Activated effector memory CD4-positive, alpha-beta T cell treated with Interleukin-2 at 50 U/mL for 16 hours (primary cell): ENCODE results near the gene GLTP.
"Not testable (repeated sequence)": the region's sequence is repeated elsewhere in the genome, so short reads cannot be mapped to it uniquely, and the experiment has no call there.

Experiments
- DNase-seq: peaks from one replicate; pipeline ENCODE4 v3.0.0-alpha.2; 2020

Gene GLTP

GRCh38 chr12:109900752-109901580 lies 20.6 kb upstream of the GLTP start:
- DNase-seq = no peak

DNA sequence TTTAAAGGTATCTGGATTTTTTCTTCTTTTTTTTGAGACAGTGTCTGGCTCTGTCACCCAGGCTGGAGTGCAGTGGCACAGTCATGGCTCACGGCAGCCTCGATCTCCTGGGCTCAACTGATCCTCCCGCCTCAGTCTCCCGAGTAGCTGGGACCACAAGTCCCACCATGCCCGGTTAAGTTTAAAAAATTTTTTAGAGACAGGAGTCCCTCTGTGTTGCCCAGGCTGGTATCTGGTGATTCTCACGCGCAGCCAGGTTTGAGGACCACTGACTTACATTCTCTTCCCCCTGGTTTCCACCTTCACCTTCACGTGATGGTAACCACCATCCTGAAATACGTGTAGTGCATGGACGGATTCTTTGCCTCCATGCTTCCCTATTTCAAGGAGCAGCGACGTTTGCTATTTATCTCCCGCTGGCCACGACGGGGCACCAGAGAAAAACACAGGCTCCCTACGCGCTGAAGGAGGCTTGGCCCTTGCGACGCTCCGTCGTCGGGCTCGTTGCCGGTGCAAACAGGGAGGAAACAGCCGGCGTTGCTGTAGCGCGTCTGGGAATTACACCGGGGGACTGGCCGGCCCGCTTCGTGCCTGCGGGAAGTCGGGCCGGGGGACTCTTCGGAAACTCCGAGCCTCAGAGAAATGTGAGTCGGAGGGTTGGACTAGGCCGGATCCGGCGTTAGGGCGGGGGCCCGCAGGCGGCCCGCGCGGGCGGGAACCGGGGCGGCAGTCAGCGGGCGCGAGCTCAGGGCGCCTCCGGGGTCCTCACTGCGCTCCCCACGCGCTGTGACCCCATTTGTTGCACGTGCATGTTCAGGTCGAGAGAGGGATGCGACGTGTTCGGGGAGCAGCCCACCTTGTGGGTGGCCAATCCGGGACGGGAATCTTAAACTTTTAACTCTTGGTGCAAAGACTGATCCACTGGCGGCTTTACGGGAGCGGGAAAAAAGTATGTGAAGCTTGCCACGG lies 19.7 kb upstream of the GLTP start, which contains the start of gene TCHP:
Gene TCHP, plus strand, starts transcription at position 492 of the 969 bp plus-strand sequence. CDS start 2,753 bp downstream, outside the sequence.
- peak; percentile 64 for DNase-seq

DNA sequence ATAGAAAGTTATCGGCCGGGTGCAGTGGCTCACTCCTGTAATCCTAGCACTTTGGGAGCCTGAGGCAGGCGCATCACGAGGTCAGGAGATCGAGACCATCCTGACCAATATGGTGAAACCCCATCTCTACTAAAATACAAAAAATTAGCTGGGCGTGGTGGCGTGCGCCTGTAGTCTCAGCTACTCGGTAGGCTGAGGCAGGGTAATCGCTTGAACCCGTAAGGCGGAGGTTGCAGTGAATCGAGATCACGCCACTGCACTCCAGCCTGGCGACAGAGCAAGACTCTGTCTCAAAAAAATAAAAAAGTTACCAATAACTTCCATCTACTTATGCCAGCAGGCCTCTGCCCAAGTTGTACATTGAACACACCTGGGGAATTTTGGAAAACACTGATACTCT lies 19.0 kb upstream of the GLTP start:
- DNase-seq = not testable (repeated sequence)

GRCh38 chr12:109897029-109897428 lies 16.7 kb upstream of the GLTP start:
- no peak for DNase-seq

DNA sequence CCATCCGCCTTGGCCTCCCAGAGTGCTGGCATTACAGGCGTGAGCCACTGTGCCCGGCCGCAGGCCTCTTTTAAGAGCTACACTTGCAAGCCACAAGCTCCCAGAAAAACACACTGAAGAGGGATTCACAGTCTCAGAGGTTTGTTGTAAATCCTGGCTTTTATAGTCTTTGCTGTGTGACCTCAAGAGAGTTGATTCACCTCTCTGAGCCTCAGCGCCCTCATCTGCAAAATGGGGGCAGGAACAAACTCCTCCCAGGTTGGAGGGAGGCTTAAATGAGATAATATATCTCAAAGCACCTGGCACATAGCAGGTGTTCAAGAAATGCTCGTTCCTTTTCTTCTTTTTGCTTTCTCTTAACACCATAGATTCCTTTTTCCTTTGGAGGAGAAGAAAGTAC lies 15.8 kb upstream of the GLTP start:
- DNase-seq = no peak

DNA sequence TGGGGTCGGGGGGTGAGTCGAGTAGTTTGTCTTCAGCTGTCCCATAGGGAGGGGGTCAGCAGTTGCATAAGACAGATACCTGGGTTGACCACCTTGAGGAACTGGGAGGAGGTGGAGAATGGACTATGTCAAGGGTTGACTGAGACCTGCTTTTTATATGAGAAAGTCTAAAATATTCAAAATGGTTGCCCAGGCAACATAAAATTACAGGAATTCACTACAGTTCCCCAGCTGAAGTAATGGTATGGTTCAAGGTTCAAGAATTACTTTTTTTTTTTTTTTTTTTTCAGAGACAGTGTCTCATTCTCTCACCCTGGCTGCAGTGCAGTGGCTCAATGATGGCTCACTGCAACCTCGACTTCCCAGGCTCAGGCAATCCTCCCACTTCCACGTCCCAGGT lies 14.6 kb upstream of the GLTP start:
- DNase-seq = no peak

DNA sequence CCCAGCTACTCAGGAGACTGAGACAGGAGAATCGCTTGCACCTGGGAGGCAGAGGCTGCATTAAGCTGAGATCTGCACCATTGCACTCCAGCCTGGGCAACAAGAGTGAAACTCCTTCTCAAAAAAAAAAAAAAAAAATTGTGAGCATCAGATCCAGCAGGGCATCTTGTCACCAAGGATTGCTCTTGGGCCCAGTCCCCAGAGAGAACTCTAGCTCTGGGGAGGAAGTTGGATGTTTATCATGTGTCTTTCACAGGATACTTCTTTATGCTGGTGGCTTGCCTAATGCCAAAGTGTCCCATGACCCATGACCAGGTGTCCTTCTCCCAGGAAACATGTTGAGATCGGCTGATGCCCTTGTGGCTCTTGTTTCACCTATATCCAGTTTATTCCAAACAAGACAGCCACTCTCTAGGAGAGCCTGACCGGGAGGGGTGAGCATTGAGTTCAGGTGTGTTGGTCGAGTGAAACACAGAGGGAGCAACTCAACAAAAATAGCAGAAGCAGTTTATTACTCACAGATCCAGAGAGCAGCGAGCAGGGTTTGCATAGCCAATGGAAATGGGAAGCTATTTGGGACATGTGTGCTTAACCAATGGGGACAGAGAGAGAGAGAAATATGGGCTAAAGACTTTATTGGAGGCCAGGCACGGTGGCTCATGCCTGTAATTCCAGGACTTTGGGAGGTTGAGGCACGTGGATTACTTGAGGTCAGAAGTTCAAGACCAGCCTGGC lies 13.1 kb upstream of the GLTP start:
- DNase-seq = no peak

DNA sequence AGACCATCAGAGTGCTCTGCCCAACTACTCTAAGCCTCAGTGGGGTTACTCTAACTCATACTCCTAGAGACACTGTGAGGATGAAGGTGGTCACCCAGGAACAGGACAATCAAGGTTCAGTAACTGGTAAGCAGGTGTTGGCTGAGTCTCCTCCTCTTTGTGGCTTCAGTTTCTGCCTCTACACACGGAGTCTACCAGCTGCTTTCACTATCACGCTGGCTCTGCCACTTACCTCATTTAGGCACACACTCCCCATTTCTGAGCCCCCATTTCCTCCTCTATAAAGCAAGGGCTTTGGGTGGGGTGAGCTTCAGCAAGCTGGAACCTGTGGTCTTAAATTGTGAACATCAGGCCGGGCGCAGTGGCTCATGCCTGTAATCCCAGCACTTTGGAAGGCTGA lies 12.4 kb upstream of the GLTP start:
- DNase-seq = no peak

GRCh38 chr12:109892165-109892715 lies 11.9 kb upstream of the GLTP start:
- DNase-seq = no peak

DNA sequence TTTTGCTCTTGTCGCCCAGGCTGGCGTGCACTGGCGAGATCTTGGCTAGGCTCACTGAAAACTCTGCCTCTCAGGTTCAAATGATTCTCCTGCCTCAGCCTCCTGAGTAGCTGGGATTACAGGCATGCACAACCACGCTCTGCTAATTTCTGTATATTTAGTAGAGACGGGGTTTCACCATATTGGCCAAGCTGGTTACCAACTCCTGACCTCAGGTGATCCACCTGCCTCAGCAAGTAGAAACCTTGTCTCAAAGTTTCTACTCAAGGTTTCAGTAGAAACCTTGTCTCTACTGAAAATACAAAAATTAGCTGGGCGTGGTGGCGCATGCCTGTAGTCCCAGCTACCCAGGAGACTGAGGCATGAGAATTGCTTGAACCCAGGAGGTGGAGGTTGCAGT lies 11.4 kb upstream of the GLTP start:
- DNase-seq = not testable (repeated sequence)

DNA sequence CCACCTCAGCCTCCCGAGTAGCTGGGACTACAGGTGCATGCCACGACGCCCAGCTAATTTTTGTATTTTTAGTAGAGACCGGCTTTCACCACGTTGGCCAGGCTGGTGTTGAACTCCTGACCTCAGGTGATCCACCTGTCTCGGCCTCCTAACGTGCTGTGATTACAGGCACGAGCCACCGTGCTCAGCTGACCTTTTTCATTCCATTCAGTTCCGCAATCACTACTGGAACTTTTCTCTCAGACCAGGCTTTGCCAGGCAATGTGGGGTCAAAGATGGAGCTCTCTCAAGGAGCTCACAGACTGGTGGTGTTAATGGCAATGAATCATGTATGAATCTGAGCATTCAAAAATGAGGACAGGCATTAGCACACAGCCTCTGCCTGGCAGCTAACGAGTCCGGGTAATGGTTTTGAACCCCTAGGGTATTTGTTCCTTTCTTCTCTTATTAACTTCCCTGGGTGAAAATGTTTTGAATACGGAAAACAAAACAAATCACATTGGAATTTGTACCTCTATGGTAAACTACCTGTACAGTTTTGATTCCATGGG lies 10.4 kb upstream of the GLTP start:
- no peak for DNase-seq

DNA sequence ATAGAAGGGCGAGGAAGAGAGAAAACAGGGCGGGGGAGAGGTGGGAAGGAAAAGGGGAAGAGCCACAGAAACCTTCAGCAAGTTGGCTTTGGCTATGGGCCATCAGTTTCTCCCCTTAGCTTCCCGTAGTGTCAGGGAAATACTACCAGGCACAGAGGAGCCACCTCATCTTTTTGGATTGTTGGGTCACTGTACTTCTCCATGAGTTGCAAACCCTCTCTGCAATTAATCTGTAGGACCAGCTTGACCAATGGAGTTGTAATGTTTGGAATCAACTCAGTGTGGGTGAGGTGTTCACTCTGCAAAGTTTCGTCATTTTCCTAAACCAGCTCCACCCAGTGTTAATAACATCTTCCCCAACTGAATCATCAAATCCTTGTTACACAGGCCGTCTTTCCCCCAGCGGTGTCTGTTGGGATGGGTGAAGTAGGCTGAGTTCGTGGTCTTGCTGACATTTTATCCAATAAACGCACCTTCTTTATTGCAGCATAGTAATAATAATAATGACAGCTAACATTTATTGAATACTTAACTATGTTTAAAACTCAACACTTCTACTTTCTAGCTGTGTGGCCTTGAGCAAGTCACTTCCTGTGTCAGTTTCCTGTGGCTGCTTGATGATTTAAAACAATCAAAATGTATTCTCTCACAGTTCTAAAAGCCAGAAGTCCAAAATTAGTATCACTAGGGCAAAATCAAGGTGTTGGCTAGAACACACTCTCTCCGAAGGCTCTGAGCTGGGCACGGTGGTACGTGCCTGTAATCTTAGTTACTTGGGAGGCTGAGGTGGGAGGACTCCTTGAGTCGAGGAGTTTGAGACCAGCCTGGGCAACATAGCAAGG lies 8.1 kb upstream of the GLTP start:
- DNase-seq = peak; percentile 9

DNA sequence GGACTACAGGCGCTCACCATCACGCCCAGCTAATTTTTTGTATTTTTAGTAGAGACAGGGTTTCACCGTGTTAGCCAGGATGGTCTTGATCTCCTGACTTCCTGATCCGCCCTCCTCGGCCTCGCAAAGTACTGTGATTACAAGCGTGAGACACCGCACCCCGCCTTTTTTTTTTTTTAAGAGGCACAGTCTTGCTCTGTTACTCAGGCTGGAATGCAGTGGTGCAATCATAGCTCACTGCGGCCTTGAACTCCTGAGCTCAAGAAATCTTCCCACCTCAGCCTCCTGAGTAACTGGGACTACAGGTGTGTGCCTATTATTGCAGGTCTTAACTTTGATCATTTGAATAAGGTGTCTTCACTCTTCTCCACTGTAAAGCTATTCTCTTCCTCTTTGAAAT lies 5.3 kb upstream of the GLTP start:
- DNase-seq = no peak

DNA sequence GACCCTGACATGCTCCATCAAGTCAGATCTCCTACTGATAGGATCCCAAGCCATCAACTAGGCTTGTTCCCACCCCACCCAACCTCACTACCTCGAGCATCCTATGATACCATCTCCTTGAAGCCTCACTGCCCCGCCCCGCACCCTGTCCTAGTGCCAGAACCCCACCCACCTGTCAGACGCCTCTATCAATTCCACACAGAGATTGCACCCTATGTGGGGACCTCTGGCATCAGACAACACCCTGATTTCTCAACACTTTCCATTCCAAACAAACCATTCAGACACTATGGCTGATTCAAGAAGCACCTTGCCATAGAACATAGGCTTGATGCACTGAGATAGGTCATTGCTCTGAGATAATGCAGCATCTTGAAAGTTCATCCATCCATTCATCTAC lies 3.1 kb upstream of the GLTP start:
- DNase-seq = no peak

- no peak for DNase-seq
Observed at GRCh38 chr12:109881752-109882151, 1.4 kb upstream of the GLTP start.

DNA sequence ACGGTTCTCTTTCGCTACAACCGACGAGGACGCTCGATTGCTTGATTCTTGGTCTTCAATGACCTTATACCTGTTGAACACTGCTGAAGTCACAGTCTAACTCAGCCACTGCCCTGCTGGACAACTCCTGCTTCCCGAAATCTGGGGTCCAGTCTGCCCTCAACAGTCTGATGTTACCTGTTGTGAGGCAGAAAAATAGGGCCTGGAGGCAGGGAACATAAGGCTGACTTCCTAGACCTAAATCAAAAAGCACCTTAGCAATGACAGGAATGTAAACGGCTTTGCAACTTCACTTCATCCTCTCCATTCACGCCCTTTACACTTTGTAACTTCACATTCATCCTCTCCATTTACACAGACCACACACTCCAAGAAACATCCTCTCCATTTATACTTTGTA lies 597 bp upstream of the GLTP start:
- DNase-seq = no peak

DNA sequence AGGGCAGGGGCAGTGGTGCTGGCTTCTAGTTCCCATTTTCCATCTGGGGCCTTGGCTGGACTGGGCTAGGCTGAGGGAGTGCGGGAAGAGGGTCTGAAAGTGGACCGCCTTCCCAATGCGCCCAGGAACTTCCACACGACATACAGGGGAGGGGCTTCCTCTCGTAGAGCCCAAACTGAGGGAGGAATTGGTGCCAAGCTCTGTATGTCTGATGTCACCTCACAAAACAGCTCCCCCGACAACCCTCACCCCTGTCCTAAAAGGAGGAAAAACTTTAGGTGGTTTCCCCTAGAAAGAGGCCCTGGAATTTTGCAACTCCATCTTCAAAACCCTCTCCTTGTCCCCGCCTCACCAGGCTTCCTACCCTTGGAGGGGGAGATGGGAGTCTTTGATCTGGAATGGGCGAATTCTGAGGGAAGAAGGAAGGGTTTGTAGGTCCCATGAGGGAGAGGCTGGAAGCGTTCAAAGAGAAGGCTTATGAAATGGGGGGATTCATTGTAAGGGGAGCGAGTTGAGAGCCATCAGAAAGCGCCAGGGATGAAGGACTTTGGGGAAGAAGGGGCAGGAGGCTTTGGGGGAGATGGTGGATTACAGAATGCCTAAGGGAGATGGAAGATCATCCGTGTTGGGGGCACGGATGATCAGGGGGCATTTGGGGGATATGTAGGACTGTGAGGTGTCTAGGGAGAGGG lies 844 bp downstream of the GLTP start:
- no peak for DNase-seq

DNA sequence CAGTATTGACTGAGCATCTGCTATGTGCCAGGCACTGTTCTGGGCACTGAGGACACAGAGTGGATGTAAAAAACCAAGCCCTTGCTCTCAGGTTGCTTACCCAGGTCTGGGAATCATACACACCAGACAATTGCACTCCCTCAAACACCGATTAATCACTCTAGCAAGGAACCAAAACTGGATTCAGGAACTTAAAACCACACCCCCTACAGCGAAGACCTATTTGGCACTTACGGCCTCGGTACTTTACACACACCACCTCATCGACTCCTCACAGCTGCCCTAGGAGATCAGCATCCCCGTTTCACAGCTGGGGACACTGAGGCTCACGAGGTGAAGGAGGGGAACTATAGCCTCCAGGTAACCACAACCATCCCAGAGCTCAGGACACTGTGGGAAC lies 1.6 kb downstream of the GLTP start:
- DNase-seq = no peak

- DNase-seq = no peak
Observed at GRCh38 chr12:109878247-109878625, 2.1 kb downstream of the GLTP start.

- DNase-seq = no peak
Observed at GRCh38 chr12:109877504-109878246, 2.7 kb downstream of the GLTP start.
